Amniotic stem cell (primary cell): ENCODE results near the gene PDZK1IP1.
"Not testable (repeated sequence)": the region's sequence is repeated elsewhere in the genome, so short reads cannot be mapped to it uniquely, and the experiment has no call there.

Experiments used
- DNase-seq: peaks from one replicate; lab custom pipeline; 2025; lab: John Stamatoyannopoulos, UW

The PDZK1IP1 gene

DNA sequence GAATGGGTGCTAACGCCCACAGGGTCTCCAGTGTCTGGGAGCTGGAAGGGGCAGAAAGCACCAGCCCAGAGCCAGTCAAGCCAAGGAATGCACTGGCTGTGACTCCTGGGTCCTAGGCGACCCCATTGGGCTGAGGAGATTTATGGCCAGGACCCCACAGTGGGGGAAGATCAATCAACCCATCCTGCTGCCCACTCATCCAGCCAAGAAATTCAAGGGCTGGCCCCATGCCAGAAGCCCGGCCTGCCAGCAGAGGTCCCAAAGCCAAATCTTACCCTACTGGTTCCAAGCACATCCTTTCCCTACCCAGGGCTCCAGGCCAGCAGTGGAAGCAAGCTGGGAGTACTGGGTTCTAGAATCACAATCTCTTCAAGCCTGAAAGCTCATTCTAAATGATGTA is 6.8 kb upstream of the PDZK1IP1 start:
- no peak for DNase-seq

DNA sequence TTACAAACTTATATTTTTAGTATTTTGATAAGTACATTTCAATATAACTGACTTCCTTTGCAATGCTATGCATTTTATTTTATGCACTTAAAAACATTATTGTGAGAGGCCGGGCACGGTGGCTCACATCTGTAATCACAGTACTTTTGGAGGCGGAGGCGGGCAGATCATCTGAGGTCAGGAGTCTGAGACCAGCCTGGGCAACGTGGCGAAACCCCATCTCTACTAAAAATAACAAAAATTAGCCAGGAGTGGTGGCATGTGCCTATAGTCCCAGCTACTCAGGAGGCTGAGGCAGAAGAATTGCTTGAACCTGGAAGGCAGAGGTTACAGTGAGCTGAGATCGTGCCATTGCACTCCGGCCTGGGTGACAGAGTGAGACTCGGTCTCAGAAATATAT is 6.1 kb upstream of the PDZK1IP1 start:
- DNase-seq = not testable (repeated sequence)

DNA sequence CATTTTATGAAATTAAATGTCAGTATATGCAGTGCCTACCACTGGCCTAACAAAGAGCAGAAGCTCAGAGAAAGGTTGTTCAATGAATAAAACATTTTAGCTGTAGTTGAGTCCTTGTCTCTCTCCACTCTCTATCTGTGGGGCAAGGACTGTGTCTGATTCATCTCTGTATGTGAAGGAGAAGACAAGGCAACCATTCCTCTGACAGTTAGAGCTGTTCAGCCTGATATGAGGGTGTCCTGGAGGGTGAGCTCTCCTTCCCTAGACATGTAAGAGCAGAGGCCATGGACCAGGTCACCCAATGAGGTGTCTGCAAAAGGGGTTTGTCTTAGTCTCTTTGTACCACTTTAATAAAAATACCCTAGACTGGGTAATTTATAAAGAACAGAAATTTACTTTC is 4.5 kb upstream of the PDZK1IP1 start:
- DNase-seq = no peak

DNA sequence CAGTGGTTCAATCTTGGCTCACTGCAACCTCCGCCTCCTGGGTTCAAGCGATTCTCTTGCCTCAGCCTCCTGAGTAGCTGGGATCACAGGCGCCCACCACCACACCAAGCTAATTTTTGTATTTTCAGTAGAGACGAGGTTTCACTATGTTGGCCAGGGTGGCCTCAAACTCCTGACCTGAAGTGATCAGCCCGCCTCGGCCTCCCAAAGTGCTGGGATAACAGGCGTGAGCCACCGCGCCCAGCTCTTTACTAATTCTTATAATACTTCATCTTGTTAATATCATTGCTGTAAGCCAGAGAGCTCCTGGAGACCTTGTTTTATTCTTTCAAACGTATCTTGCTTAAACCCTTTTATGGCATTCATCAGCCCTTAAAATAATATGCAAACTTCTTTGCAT is 3.7 kb upstream of the PDZK1IP1 start:
- not testable (repeated sequence) for DNase-seq

DNA sequence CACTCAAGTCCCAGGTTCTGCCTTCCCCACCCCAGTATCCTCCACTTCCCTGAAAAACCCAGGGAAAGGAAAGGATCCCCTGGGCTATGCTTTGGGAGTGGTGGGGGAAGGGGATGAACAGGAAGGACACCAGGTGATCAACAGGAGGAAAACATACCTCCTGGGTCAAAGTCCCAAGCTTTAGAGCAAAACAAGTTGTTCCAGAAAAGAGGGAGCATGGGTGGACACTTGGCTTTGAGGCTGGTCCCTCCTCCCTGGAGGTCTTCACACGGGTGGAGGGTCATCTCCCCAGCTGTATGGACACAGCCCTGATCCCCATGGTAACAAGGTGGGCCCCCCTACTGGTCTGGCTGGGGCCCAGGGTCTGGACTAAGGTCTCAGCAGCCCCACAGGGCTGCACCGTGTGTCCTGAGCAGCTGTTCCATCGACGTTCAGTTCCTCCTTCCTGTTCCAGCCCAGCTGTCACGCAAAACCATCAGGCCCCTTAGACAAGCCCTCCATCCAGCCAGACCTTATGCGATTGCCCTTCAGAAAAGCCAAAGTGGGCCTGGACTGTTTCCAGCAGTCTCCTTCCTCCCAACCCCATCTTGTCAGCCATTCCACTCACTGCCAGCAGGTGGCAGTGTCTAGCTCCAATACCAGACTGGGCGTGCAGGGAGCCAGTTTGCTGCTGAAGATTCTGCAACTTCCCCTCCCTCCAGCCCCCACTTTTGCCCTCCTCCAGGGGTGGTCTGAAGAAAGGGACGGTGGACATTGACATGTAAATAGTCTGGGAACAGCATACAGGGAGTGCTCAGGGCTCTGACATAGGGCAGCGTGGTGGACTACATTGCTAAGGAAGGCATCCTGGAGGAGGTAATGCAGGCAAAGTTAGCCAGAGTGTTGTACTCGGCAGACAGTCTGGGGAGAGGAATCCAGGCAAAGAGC is 2.9 kb upstream of the PDZK1IP1 start:
- DNase-seq = peak; percentile 7

DNA sequence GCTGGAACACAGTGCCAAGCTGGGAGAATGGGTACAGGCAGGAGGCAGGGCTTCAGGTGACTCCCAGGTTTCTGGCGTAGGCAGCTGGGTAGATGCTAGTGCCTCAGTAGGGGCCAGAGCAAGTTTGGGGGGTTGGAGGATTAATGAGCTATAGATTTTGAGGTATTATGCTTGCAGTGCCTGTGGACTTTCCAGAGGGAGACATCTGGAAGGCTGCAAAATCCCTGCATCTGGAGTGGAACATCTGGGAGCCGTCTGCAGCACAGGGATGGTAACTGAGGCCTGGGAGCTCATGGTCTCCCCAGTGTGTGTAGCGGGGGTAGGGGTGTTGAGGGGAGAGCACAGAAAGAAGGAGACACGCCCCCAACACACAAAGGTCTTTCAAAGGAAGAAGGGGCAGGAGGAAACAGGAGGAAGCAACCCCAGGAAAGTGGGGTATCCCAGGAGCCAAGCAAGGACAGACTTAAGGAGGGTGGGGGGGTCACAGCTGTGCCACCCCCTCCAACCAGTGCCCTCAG is 2.2 kb upstream of the PDZK1IP1 start:
- DNase-seq = no peak

DNA sequence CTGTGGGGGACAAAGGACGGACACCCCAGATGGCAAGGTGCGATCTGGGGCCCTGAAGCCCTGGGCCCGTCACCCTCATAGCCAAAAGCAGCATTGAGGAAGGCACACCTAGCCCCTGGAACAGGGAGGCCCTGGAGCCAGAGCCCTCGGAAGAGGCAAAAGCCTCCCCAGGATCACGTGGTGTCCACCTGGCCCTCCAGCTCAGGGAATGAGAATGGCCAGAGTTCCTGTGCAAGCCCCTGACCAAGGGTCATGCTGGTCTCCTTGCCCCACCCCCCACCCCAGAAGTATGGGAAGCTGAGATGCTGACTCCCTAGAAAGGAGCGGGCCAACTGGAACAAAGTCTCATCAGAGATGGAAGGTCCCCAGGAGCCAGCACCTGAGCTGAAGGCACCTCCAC is 1.0 kb upstream of the PDZK1IP1 start:
- DNase-seq = no peak

DNA sequence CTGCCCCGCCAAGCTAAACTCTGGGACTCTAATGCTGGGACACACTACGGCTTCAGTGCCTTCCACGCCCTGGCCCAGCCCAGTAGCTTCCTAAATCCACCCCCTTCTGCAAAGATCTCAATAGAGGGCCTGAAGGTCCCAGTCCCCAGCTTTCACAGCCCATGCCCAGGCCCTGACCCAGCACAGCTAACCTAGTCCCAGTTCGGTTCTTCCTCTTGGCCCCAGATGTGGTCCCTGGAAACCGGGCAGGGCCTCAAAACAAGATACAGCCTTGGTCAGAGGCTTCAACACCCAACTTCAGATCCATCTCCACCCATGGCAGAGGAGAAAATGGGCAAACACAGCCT is 646 bp upstream of the PDZK1IP1 start:
- DNase-seq = no peak

DNA sequence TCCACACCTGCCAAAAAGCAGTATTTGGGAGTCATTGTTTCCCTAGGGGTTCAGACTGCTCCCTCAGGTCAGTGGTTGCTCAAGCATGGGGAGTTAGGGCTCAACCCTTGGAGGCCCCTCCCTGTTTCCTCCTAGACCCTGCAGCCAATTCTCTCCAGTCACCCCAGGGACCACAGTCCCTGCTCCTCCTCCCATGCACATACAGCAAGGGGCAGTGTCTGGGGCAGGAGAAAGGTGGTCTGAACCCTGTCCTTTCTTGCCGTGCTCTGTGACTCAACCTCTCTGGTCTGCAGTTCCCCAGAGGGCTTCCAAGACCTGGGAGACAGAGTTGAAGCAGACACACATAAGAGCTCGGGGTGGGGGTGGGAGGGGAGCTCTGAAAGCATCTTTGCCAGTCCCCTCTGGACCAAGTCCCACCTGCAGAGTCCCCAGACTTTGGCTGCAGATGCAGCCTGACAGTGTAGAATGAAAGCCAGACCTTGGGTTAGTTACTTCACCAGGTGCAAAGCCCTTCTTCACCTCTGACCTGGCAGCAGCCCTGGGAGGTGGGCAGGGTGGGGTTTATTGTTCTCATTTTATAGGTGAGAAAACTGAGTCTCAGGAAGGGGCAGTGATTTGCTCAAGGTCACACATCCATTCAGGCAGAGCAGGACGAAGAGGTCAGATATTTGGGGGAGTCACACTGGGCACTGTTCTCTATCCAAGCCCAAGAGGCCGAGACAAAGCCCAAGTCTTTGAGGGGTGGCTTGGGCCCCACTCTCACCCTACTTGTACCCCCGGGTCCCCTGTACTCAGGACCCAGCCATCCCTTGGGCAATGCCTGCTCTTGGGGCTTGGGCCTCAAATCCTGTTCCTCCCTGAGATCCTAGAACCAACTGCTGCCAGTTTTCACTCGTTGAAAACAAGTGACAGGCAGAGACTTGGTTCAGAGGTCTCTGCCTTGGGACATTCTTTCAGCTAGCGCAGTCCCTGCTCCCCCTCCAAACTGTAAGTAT is 748 bp downstream of the PDZK1IP1 start:
- no peak for DNase-seq

DNA sequence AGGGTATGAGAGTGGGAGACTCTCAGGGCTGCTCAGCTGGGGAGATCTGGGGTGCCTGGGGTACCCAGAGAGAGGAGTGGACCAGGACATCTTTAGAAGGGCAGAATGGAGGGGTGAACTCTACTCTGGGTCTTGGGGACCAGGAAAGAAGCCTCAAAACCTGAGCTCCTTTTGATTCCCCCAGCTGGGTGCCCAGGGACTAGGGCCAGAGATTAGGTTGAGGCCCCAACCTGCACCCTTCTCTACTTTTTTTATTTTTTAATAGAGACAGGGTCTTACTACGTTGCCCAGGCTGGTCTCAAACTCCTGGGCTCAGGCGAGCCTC is 1.9 kb downstream of the PDZK1IP1 start:
- no peak for DNase-seq

DNA sequence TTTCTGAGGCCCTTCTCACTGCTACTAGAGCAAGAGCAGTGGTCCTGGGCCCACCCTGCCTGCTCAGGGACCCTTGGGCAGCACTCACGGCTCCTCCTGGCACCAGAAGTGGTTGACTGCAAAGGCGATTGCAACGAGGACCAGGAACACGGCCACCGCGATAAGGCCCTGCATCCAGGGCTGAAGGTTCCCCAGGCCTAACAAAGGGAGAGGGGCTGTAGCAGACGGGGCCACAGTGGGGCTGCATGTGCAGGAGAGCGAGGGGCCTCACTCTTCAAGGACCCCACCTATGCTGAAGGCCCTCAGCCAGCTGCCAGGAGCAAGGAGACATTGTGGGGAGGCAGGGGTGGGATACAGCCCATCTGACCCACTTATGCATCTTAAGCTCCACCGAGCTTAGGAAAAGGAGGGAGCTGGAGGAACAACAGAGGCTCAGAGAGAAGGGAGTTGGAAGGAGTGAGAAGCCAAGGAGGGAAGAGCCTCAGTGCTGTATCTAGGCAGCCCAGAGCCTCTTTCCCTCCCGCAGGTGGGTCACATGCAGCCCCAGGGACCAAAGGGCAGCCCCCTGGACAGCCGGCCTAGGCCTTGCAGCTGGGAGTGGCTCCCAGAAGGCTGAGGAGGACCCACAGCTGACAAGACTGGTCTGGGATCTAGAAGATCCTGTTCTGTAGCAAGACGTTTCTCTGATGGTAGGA is 2.5 kb downstream of the PDZK1IP1 start:
- DNase-seq = no peak

DNA sequence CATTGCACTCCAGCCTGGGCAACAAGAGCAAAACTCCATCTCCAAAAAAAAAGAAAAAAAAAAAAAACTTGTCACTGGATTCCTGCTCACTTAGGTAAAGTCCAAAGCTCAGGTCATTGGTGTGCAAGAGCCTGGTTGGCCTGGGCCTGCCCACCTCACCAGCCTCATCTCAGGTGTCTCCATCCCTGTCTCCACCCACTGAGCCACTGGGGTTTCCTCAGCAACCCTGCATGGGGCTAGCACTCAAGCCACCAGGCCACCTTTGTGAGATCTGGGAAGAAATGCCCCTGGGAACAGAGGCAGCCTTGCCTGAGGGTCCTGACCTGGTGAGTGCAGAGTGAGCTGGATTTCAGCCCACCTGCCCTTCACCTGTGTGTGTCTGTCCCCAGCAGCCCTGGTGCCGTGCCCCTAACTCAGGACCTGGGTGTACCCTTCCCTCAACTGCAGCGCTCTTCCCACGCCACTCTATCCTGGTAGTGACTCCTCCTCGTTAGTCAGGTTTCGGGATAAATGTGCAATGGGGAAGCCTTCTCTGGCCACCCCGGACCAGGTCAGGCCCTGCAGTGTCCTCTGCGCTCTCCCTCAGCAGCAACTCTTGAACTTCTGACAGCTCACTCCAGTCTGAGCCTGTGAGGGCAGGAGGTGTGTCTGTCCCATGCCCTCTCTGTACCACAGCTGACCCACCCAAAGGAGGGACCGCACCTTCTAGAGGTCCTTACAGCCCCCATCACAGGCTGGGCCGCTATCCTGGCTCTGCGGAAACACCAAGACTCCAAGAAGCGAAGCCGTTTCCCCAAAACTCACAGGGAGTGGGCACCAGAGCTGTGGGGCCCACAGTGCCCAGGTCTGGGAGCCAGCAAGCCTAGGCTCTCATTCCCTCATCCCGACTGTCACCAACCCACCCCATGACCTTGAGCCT is 3.3 kb downstream of the PDZK1IP1 start:
- DNase-seq = no peak

DNA sequence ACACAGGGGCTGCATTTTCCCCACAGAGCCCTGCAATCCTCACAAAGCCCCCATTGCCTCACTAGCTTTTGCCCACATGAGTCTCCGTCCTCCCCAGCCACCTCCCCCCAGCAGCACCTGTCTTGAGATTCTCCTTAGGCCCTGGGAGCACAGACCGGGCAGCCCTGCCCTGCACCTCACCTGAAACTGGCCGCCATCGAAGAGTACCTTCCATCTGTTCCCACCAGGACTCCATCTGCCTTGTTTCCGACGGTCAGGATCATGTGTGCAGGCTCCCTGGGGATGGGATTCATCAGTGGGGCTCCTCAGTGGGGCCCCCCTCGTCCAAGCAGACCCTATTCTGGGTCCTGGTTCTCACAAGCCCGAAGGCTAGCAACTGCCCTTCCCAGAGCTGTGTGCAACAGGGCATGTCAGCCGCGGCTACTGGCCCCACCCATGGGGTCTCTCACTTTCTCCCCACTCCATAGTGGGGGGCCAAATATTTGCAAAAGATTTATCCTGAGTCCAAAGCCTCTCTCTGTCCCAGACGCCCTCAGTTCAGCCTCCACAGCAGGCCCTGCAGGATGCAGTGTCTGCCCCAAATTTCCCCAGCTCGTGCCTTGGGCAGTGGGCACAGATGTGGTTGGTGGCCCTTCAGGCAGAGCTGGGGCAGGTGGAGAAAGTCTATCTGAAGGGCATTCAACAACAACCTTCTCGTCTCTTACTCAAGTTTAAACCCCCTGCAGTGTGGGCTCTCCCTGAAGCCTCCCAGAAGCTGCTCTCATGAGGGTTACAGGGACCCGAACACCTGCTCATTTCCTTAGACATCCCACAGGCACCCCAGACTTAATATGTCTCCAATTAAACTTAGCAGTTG is 4.8 kb downstream of the PDZK1IP1 start:
- no peak for DNase-seq

DNA sequence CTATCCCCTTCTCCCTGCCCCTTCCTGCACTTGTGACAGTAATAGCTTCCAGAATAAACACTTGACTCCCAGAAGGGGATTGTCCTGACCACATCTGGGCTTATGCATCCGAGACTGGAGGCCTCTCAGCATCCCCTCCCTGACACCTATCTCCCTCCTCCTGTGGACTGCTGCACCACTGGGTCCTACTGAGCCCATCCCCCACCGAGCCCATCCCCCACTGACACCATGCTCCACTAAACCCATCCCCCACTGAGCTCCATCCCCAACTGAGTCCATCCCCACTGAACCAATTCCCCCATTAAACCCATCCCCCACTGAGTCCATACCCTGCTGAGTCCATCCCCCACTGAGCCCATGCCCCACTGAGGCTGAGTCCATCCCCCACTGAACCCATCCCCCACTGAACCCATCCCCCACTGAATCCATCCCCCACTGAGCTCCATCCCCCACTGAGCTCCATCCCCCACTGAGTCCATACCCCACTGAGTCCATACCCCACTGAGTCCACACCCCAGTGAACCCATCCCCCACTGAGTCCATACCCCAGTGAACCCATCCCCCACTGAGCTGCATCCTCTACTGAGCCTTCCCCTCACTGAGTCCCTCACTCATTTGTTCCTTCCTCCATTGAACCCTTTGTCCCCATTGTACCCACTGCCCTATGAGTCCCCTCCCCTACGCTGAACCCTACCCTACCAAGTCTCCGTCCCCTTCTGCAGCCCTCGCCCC is 5.6 kb downstream of the PDZK1IP1 start:
- no peak for DNase-seq

DNA sequence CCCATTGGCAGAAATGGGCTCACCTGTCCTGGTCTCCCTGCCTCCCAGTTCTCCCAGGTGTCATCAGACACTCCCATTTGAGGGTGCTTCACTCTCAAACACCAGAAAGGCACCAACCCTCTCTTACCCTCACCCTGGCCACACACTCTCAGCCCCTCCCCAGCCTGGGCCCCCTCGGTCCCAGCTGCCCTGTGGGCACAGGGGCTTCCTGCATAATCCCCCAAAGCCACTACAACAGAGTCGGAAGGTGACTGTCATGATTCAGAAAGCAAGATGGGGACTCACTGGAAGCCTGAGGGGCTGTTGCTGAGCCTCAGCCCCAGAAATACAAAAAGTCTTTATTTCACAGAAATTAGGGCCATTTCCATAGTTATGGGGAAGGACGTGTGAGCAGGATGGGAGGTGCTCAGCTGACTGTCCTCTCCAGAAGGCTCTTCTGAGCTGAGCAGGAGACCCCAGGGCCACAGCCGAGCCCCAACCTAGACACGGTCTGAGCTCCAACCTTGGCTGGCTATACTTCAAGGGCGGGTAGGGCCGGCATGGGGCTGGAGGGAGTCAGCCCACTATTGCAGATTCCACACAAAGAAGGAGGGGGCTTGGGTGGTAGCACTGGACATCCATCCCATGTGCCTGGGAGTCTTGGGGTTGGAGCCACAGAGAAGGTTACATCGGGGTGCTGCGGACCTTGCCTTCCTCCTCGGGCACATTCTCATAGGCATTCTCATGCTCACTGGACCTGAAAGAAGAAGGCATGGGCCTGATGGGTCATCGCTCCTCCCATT is 6.3 kb downstream of the PDZK1IP1 start:
- DNase-seq = no peak

DNA sequence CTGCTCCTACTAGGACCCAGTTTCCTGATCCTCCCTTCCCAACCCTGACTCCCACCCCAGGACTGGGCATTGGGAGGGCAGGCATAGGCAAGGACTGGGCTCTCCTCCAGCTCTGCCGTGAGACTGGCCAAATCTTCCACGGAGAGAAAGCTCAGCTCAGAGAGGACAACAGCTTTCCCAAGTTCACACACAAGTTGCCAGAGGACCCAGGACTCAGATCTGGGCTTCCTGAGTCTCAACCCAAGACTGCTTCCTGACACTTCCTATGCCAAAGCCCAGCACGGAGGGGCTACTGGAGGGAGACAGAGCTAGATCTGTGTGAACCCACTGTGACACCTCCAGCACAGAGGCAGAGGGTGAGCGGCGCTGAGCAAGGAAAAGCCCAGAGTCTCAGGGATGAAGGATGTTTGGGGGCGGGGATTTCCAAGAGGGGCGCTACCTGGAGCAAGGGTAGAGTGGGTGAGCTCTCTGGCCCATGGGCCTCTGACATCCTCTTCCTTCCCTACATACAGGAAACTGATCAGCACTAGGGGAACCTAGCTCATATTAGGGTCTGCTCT is 7.1 kb downstream of the PDZK1IP1 start:
- no peak for DNase-seq

DNA sequence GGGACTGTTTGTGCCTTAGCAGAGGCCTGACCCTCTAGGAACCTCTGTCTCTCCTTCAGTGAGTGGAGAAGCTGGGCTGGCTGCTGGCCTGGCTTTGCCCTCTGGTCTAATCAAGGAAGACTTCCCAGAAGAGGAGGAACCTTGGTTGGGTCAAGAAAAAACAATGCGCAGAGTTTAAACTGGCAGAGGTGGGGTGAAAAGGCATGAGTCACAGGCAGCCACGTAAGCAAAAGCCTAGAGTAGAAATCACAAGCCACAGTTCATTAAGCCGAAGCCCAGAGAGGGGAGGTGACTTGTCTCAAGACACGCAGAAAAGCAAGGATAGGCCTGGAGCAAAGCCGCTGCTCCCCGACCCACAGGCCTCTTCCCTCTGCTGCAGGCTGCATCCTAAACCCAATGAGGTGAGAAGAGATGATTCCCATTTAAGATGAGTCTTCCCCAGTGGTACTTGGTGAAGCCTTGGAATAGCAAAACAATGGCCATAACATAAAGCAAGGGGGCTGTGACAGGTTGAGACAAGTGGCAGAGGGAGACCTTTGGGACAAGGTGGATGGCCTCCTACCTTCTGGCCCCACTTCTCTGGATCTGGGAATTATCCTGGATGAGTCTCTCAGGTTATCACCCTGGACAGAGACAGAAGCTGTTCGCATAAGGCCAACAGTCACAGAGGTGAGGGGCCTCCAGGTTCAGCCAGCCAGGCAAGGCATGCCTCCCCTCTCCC is 7.7 kb downstream of the PDZK1IP1 start:
- no peak for DNase-seq
